CD4-positive, alpha-beta T cell treated with Interleukin-1 beta for 1 hour (primary cell): Measurements from ENCODE around the gene TBX1.

ENCODE experiments used
- DNase-seq, 2 donors: peaks; one replicate each; pipeline ENCODE4 v3.0.0-alpha.2; 2020 to 2022

Gene TBX1

DNA sequence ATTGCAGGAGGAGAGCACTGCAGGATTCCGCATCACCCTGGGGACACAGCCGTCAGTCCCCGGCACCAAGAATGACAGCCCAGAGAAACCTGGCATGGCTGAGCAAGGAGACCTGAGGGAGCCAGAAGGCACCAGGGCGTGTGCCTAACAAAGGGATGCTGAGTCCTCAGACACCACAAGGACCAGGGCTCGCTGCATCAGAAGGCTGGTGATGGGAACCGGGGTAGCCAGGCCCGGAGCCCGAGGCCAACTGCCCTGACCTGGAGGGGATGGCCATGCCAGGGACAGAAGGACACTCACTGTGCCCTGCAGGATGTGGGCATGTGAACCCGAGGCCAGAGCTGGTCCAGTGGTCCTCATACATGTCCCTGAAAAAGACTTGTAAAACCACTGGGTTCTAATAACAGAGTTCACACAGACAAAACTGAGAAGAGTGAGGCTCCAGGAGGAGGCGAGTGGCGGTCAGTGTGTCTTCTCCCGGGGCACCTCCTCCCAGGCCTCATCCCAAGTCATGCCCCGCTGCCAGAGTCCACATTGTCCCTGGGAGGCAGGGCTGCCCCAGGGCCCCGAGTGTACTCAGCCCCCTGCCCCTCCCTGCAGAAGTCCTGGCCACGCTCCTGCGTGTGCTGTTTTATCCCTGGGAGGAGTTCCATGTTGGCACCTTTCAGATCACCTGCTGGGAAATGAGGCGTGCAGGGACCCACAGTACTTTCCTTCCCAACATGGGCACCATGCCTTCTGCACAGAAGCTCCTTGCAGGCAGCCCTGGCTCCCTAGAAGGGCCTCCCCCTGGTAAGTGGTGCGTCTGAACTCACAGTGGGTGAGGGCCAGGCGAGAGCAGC is 42.5 kb downstream of the TBX1 start:
- no peak for DNase-seq

DNA sequence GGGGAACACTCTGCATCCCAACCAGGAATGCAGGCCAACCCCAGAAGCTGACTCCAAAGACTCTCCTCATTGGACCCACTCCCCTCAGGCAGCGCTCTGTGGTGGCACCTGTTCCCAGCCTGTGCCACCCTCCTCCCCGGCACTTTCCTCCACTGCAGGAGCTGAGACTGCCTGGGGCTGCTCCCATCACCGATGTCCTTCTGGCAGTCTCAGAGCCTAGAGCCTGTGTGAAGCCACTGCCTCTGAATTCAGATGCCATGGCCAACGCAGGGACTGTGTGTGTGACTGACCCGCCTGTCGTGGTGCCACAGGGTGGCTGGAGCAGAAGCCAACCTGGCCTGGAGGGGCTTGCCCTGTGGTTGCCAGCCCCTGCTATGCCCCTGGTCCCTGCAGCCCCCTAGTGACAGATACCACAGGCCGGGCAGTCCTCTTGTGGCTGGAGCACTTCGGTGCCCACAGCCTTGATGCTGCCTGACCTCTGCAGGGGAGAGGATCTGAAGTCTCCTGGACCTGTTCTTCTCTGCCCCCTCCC is 43.2 kb downstream of the TBX1 start:
- no peak for DNase-seq

- no peak for DNase-seq
These were observed 45.2 kb downstream of the TBX1 start for GRCh38 chr22:19805821-19806212.

DNA sequence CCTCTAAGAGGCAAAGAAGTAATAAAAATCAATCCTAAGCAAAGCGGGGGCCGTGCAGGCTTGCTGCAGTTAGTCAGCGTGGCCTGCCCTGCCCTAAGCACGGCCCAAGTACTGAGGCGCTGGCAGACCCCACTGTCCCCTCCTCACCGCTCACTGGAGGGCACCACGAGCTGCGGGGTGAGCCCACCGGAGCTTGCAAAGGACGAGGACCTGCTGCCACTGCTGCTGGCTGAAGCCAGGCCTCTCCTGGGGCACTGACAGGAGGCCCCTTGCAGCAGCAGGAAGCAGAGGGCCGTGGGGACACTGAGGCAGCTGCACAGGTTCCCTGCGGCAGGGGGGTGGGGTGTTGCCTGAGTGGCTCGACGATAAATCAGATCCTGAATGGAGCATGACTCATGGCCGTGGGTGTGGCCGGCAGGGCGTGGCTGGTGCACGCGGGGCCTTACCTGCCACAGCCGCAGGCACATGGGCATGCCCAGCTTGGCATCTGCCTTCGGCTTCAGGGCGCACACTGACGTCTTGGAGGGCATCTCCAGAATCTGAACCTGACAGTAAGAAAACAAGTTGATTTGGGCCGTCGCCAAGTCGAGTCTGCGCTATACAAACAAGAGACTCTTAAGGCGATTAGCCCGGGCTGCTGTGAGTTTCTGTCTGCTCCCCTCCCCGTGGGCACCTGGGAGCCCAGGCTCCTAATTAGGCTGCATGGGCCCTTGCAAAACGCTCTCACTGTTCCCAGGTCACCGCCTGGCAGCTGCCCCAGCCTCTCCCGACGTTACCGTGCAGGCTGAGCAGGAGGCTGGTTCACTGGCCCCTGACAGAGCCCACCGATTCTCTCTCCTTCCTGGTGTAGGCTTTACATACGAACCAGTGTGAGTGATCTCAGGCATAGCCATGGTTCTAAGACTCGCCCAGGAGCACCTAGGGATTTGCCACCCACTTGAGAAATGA is 45.9 kb downstream of the TBX1 start:
- DNase-seq = no peak

- DNase-seq = no peak
These were observed 46.8 kb downstream of the TBX1 start for GRCh38 chr22:19807161-19807913.

DNA sequence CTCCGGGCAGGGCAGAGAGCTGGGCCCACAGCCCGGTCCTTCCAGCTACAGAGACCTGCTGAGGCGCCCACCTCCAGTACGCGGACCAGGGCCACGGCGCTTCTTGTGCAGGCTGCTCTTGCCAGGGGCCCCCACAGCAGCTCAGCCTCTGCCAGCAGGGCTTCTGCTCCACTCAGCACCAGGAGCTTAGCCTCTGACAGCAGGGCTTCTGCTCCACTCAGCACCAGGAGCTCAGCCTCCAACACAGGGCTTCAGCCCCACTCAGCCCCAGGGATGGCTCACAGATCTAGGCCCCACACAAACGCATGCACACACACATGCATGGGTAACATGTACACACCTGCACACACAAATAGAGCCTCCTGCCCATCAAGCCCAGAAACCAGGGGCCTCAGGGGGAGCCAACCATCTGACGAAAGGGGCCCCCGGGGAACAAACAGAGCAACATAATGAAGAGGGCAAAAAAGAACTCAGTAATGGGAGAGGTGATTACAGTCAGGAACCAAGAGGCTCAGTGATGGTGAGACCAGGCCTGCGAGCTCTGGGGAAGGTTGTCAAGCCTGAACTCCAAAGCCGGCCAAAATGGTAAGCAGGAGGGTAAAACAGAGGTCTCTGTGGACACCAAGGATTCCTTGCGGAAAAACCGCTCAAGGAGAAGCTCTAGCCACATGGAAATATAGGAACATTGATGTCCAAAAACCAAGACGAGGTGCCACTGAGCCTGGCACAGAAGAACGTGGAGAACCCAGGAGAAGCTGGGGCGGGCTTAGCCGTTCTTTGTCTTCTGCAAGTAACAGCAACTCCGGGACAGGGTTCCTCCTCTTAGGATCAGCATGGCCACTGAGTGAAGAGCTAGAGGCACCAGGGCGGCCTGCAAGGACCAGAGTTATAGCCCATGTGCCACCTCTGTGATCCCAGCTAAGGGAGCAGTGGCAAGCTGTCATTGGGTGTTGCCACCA is 47.6 kb downstream of the TBX1 start:
- DNase-seq = no peak

- DNase-seq = no peak
These were observed 48.4 kb downstream of the TBX1 start for GRCh38 chr22:19808873-19809478.

GRCh38 chr22:19809741-19810140 is 49.2 kb downstream of the TBX1 start:
- no peak for DNase-seq

- DNase-seq = no peak
These were observed 50.0 kb downstream of the TBX1 start for GRCh38 chr22:19810381-19811201.

DNA sequence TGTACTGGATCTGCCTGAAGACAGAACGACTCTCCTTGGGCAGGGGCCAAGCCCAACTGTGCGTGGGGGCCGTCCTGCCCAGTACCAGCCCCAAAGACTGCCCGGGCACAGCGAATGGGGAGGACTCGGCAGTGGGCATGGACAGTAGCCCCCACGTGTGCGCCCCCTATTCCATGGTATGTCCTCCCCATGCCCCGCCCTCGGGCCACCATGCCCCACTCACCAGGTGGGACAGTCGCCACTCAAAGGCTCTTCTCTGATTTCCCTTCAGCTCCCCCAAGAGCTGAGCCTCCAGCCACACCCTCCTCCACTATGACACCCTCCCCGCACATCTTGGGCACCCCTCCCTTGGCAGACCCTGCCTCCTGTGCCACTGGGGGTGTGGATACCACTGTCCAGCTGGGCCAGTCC is 50.6 kb downstream of the TBX1 start:
- DNase-seq = no peak

- DNase-seq = no peak
These were observed 51.5 kb downstream of the TBX1 start for GRCh38 chr22:19811811-19812771.

DNA sequence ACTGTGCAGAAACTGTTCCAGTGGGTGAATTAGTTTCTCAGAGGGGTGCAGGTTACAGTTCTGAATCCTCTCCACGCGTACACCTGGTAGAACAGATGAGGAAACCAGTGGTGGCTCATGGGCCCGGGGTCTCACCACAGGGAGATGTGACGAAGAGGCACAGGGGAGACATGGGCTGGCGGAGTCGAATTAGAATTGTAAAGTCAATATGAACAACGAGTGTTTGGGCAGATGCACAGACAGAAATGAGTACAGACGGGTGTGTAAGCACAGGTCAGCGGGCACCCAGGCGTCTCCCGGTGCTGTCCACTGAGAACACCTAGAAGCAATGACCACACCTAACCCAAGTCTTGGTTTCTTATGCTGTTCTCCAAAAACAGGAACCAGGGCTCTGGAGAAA is 52.3 kb downstream of the TBX1 start:
- DNase-seq = no peak

GRCh38 chr22:19814428-19814827 is 53.9 kb downstream of the TBX1 start:
- DNase-seq = no peak

- no peak for DNase-seq
These were observed 54.7 kb downstream of the TBX1 start for GRCh38 chr22:19815093-19815822.

DNA sequence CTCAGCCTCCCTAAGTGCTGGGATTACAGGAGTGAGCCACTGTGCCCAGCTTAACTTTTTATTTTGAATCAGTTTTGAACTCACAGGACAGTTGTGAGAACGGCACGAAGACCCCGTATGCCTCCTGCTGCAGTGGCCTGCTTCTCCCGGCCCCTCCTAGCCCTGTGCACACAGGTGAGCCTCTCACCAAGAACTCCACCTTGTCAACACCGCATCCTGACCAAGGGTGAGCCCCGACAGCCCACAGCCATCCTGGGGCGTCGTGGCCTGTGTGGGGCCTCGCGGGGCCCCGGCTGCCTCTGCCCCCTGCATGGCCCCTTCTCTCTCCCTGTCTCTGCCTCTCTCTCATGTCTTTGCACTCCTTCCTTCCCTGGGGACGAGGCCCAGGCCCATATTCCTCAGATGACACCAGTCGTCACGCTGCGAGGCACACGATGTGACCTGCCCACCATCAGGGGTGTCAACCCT is 55.3 kb downstream of the TBX1 start:
- DNase-seq = no peak

- DNase-seq = no peak
These were observed 56.0 kb downstream of the TBX1 start for GRCh38 chr22:19816372-19817119.
